Testis (tissue), 3 donors: ENCODE measurements around the gene ZMYND10. TPM values are rescaled to one million over a fixed set of nuclear protein-coding genes. Genes with fewer than 3 reads are reported as not detected.

Experiments used
- DNase-seq: peaks from one replicate; pipeline ENCODE4 v3.0.0-alpha.2; 2019
- H3K27ac ChIP-seq, 2 donors: fragments of 200-600 bp; sonication (generic); one replicate each; pipeline ENCODE4 v1.5.1; 2019
- H3K27me3 ChIP-seq: fragments of 200-600 bp; sonication (generic); one replicate; pipeline ENCODE4 v1.5.1; 2019
- H3K36me3 ChIP-seq: fragments of 200-600 bp; sonication (generic); one replicate; pipeline ENCODE4 v1.5.1; 2017; ENCODE audit warnings: low read depth; ENCODE audit errors: missing control alignments
- H3K4me1 ChIP-seq: fragments of 200-600 bp; sonication (generic); one replicate; pipeline ENCODE4 v1.5.1; 2019
- H3K4me3 ChIP-seq, 2 donors: fragments of 200-600 bp; sonication (generic); one replicate each; pipeline ENCODE4 v1.5.1; 2017 to 2019
- H3K9me3 ChIP-seq: fragments of 200-600 bp; sonication (generic); one replicate; pipeline ENCODE4 v1.5.1; 2017
- CTCF ChIP-seq, 3 experiments: fragments of 450-650 bp in 2 of 3; fragments of 200-600 bp in 1 of 3; sonication (generic) in 1 of 3; IDR thresholded peaks; one replicate each; pipeline ENCODE4 v1.5.1; 2016 to 2019; ENCODE audit warnings: antibody characterized with exemption in 3 of 3, mild to moderate bottlenecking in 2 of 3, moderate library complexity in 1 of 3
- POLR2A ChIP-seq: fragments of 450-650 bp; IDR thresholded peaks from one replicate; pipeline ENCODE4 v1.6.1; 2017; ENCODE audit warnings: antibody characterized with exemption, mild to moderate bottlenecking, moderate library complexity
- WGBS, 2 donors: methylation state at CpG; one replicate each; pipeline ENCODE4 v1.1.5; 2018; 5-methylcytosine and 5-hydroxymethylcytosine counted together
- intact Hi-C: fragments of 100-400 bp; cut with DNase I; formaldehyde crosslinking; loops from one replicate; pipeline ENCODE4 v1.15.1; 2023; ENCODE audit warnings: low total_unique reads
- polyA plus RNA-seq: library from polyadenylated mRNA; stranded (reverse); fragments of 350-450 nt; fragmentation: Illumina TruSeq; extraction: RNeasy Lipid Tissue Mini Kit (QIAGEN cat#74804); gene quantifications from one replicate; pipeline ENCODE4 v1.2.3, GENCODE V29; 2014; ENCODE audit warnings: low read depth, low replicate concordance; ENCODE audit not compliant: insufficient read depth
- total RNA-seq, 2 donors: library from RNA; depleted of rRNA; stranded (reverse); fragments of >200 nt; gene quantifications; one replicate each; pipeline ENCODE4 v1.2.3, GENCODE V29; 2016

The ZMYND10 gene
- total and polyA plus RNA-seq, 3 donors from 2014 or later: 241 to 763 (median 335) TPM

DNA sequence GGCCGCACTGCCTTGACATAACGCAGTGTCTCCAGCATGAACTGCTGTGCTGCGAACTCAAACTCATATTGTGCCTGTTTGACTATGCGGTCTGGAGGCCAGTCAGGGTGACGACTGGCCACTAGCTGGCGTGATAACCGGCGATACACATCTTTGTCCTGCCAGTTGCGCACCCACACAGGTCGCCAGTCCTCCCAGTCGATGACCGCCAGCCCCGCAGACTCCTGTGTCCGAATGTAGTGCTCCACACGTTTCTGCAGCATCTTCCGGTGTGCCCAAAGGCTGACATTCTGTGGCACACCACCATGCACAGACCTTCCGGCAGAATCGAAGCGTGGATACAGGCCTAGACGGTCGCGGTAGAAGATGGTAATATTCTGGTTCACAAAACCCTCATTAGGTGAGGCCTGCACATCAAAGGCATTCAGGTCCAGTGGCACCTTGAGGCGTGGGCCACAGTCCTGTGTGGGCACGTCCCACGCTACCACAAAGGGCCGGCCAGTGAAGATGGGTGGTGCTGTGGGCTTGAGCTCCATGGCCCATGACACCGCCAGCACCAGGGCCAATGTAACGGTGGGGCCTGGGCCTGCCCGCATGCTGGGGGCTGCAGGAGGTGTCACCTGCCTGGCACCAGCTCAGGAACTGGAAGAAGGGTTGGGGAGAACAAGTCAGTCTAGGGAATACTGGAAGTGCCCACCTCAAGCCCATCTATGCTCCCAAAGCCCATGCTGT, 25.5 kb downstream of the ZMYND10 start:
- Histone ChIP-seq H3K4me1 (peaks cover 53% of the 10 kb centered on the region), H3K9me3 (no peaks in the 10 kb centered on the region), H3K4me3 (peak overlapping the region; percentile 76 to 82), H3K27ac (peak overlapping the region; percentile 93 to 96), H3K27me3 (no peaks in the 10 kb centered on the region), H3K36me3 (no peaks in the 10 kb centered on the region)
- intact Hi-C loops: loop anchor here (10.0 kb wide), 1 partner anchor 65 kb away; no protein-coding TSS in a partner anchor
- no peak for TF ChIP-seq POLR2A
- no peak for DNase-seq
- 46 to 76% methylated on average over 22 to 29 of the region's 29 CpGs for WGBS, 2 donors

DNA sequence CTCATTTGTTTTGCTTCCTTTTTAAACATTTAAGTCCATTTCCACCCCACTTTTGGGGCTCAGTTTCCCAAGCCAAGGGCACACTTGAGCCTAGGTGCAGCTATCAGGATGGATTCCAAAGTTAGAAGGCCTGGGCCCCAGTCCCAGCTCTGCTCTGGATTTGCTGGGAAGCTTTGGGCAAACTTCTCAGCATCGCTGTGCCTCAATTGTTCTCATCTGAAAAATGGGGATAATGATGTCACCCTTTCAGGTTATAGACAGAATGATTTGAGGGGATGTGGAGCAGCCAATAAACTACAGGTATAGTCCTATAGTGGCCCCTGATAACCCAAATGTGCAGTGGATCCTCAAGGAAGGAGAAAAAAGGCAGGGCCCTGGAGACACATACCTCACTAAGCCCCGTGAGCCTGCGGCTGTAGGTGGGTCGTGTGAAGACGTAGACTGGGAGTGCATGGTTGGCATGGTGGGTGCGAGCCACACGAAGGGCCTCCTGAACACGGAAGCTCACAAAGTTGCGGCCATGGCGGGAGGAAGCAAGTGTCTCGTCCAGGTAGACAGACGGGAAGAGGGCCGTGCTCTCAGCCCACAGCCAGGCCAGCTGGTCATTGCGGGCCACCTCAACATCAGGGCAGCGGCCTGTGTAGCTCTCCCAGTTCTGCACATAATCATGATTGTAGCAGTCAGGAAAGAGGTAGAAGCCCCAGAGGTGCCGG, 26.2 kb downstream of the ZMYND10 start:
- intact Hi-C loops: no loop called here
- H3K36me3 ChIP-seq: no peaks in the 10 kb centered on the region
- no peaks in the 10 kb centered on the region for H3K9me3 ChIP-seq
- no peaks in the 10 kb centered on the region for H3K27me3 ChIP-seq
- no peak overlapping the region for H3K4me3 ChIP-seq
- 83 to 90% methylated on average over 16 of the region's 16 CpGs for WGBS, 2 donors
- no peak for DNase-seq
- peaks cover 52% of the 10 kb centered on the region for H3K4me1 ChIP-seq
- TF ChIP-seq POLR2A (no peak), CTCF (IDR thresholded peaks at IDR 0.05) (no peak)
- H3K27ac ChIP-seq: no peak overlapping the region

DNA sequence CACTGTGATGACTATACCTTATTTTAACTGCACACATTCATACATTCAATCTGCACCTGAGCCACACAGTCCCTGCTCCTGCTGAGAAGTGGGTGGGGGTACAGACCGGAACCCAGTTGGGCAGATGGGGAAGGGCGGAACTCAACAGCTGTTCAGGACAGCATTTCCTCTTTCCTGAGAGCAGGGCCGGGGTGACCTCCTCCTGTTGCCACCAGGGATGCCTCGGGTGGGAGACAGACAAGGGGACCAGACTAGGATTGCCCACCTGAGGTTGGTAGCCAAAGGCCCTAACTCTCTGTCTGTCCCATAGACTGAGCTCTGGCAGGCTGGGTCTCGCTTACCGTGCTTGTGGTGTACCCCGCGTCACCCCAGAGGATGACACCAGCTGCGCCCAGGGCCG, 26.9 kb downstream of the ZMYND10 start:
- DNase-seq: no peak
- H3K9me3 ChIP-seq: no peaks in the 10 kb centered on the region
- no peaks in the 10 kb centered on the region for H3K27me3 ChIP-seq
- no peak overlapping the region for H3K27ac ChIP-seq
- no peaks in the 10 kb centered on the region for H3K36me3 ChIP-seq
- intact Hi-C loops: no loop called here
- WGBS, 2 donors: 75 to 84% methylated on average over 6 to 10 of the region's 10 CpGs
- peaks cover 45% of the 10 kb centered on the region for H3K4me1 ChIP-seq
- H3K4me3 ChIP-seq: no peak overlapping the region
- TF ChIP-seq POLR2A: no peak
- no peak for TF ChIP-seq CTCF (IDR thresholded peaks at IDR 0.05)

- WGBS, 2 donors: 84 to 91% methylated on average over 3 to 11 of the region's 11 CpGs
- DNase-seq: no peak
- Histone ChIP-seq H3K4me1 (peaks cover 42% of the 10 kb centered on the region), H3K36me3 (no peaks in the 10 kb centered on the region), H3K27me3 (no peaks in the 10 kb centered on the region), H3K4me3 (no peak overlapping the region), H3K27ac (no peak overlapping the region), H3K9me3 (no peaks in the 10 kb centered on the region)
- intact Hi-C loops: no loop called here
- TF ChIP-seq POLR2A (no peak), CTCF (IDR thresholded peaks at IDR 0.05) (no peak)
Observed at GRCh38 chr3:50318163-50318562, 27.4 kb downstream of the ZMYND10 start.

DNA sequence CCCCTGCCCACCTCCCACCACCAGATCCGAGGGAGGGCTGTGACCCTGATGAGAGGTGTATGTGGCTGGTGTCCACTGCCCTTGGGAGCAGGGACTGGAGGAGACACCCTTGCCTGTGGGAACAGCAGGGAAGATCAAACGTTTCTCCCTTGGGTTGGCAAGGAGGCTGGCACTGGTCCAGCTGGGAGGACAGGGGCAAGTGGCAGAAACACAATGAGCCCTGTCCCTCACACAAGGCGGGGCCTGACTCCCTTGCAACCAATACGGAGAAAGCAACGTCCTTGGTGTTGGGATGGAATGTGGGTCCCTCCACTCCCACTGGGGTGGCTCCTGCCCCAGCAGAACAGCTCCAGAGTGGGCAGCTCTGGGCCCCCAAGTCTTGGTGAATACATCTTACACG, 28.2 kb downstream of the ZMYND10 start:
- DNase-seq: no peak
- intact Hi-C loops: no loop called here
- no peak overlapping the region for H3K4me3 ChIP-seq
- no peaks in the 10 kb centered on the region for H3K36me3 ChIP-seq
- TF ChIP-seq POLR2A (no peak), CTCF (IDR thresholded peaks at IDR 0.05) (no peak)
- 57 to 84% methylated on average over 3 to 6 of the region's 6 CpGs for WGBS, 2 donors
- no peaks in the 10 kb centered on the region for H3K27me3 ChIP-seq
- no peak overlapping the region for H3K27ac ChIP-seq
- H3K9me3 ChIP-seq: no peaks in the 10 kb centered on the region
- peaks cover 33% of the 10 kb centered on the region for H3K4me1 ChIP-seq
